ENCODE results near the gene NCKAP5L.

The NCKAP5L gene

GRCh38 chr12:49804821-49805220 lies 23.4 kb downstream of the NCKAP5L start:
- Histone ChIP-seq H3K4me1 (ENCODE audit: insufficient read depth, insufficient read length) (peaks cover 26% of the 10 kb centered on the region), H3K4me3 (ENCODE audit: insufficient read length, low read depth) (no peak overlapping the region), H3K36me3 (ENCODE audit: insufficient read depth, insufficient read length, low read length) (peaks cover 71% of the 10 kb centered on the region), H3K27me3 (ENCODE audit: insufficient read depth, insufficient read length) (no peaks in the 10 kb centered on the region), H3K9me3 (ENCODE audit: insufficient read depth, low read length) (no peaks in the 10 kb centered on the region), H3K9ac (ENCODE audit: insufficient read length, low read depth) (no peak overlapping the region)
- TF ChIP-seq ZNF274 (IDR thresholded peaks at IDR 0.05; ENCODE audit: low read depth, low read length) (no peak), YY1 (IDR thresholded peaks at IDR 0.05; ENCODE audit: insufficient read depth, insufficient read length) (no peak), SUZ12 (IDR thresholded peaks at IDR 0.05; ENCODE audit: extremely low read depth, insufficient read depth, insufficient read length) (no peak)
- DNase-seq (ENCODE audit: low read depth, low spot score), result no peak

- H3K36me3 ChIP-seq (ENCODE audit: insufficient read depth, insufficient read length, low read length), result peaks cover 80% of the 10 kb centered on the region
- no peak for TF ChIP-seq YY1 (IDR thresholded peaks at IDR 0.05; ENCODE audit: insufficient read depth, insufficient read length)
- no peak for TF ChIP-seq ZNF274 (IDR thresholded peaks at IDR 0.05; ENCODE audit: low read depth, low read length)
- no peak for TF ChIP-seq SUZ12 (IDR thresholded peaks at IDR 0.05; ENCODE audit: extremely low read depth, insufficient read depth, insufficient read length)
- H3K4me1 ChIP-seq (ENCODE audit: insufficient read depth, insufficient read length), result peaks cover 20% of the 10 kb centered on the region
- no peak for DNase-seq (ENCODE audit: low read depth, low spot score)
- H3K9ac ChIP-seq (ENCODE audit: insufficient read length, low read depth), result peak overlapping the region; percentile 13
- H3K4me3 ChIP-seq (ENCODE audit: insufficient read length, low read depth), result no peak overlapping the region
- no peaks in the 10 kb centered on the region for H3K9me3 ChIP-seq (ENCODE audit: insufficient read depth, low read length)
- no peaks in the 10 kb centered on the region for H3K27me3 ChIP-seq (ENCODE audit: insufficient read depth, insufficient read length)
Observed at GRCh38 chr12:49803693-49804450, 24.3 kb downstream of the NCKAP5L start.

GRCh38 chr12:49801141-49802063 lies 26.8 kb downstream of the NCKAP5L start:
- Histone ChIP-seq H3K4me3 (ENCODE audit: insufficient read length, low read depth) (no peak overlapping the region), H3K9ac (ENCODE audit: insufficient read length, low read depth) (no peak overlapping the region)

GRCh38 chr12:49800421-49801140 lies 27.6 kb downstream of the NCKAP5L start:
- H3K4me1 ChIP-seq (ENCODE audit: insufficient read depth, insufficient read length), result peaks cover 9% of the 10 kb centered on the region
- peaks cover 95% of the 10 kb centered on the region for H3K36me3 ChIP-seq (ENCODE audit: insufficient read depth, insufficient read length, low read length)
- H3K27me3 ChIP-seq (ENCODE audit: insufficient read depth, insufficient read length), result no peaks in the 10 kb centered on the region
- H3K9ac ChIP-seq (ENCODE audit: insufficient read length, low read depth), result no peak overlapping the region
- TF ChIP-seq SUZ12 (IDR thresholded peaks at IDR 0.05; ENCODE audit: extremely low read depth, insufficient read depth, insufficient read length) (no peak), ZNF274 (IDR thresholded peaks at IDR 0.05; ENCODE audit: low read depth, low read length) (no peak), YY1 (IDR thresholded peaks at IDR 0.05; ENCODE audit: insufficient read depth, insufficient read length) (no peak)
- H3K4me3 ChIP-seq (ENCODE audit: insufficient read length, low read depth), result no peak overlapping the region
- DNase-seq (ENCODE audit: low read depth, low spot score), result no peak
- H3K9me3 ChIP-seq (ENCODE audit: insufficient read depth, low read length), result no peaks in the 10 kb centered on the region

More at GRCh38 chr12:49801141-49802063, 26.8 kb downstream of the NCKAP5L start:
- Histone ChIP-seq H3K4me1 (ENCODE audit: insufficient read depth, insufficient read length) (peaks cover 9% of the 10 kb centered on the region), H3K36me3 (ENCODE audit: insufficient read depth, insufficient read length, low read length) (peaks cover 95% of the 10 kb centered on the region), H3K9me3 (ENCODE audit: insufficient read depth, low read length) (no peaks in the 10 kb centered on the region), H3K27me3 (ENCODE audit: insufficient read depth, insufficient read length) (no peaks in the 10 kb centered on the region)
- TF ChIP-seq SUZ12 (IDR thresholded peaks at IDR 0.05; ENCODE audit: extremely low read depth, insufficient read depth, insufficient read length) (no peak), ZNF274 (IDR thresholded peaks at IDR 0.05; ENCODE audit: low read depth, low read length) (no peak), YY1 (IDR thresholded peaks at IDR 0.05; ENCODE audit: insufficient read depth, insufficient read length) (no peak)
- no peak for DNase-seq (ENCODE audit: low read depth, low spot score)

- H3K27me3 ChIP-seq (ENCODE audit: insufficient read depth, insufficient read length), result no peaks in the 10 kb centered on the region
- no peak for DNase-seq (ENCODE audit: low read depth, low spot score)
- H3K9ac ChIP-seq (ENCODE audit: insufficient read length, low read depth), result no peak overlapping the region
- no peak overlapping the region for H3K4me3 ChIP-seq (ENCODE audit: insufficient read length, low read depth)
- H3K36me3 ChIP-seq (ENCODE audit: insufficient read depth, insufficient read length, low read length), result peaks cover 95% of the 10 kb centered on the region
- no peaks in the 10 kb centered on the region for H3K9me3 ChIP-seq (ENCODE audit: insufficient read depth, low read length)
- H3K4me1 ChIP-seq (ENCODE audit: insufficient read depth, insufficient read length), result peaks cover 7% of the 10 kb centered on the region
- TF ChIP-seq SUZ12 (IDR thresholded peaks at IDR 0.05; ENCODE audit: extremely low read depth, insufficient read depth, insufficient read length) (no peak), ZNF274 (IDR thresholded peaks at IDR 0.05; ENCODE audit: low read depth, low read length) (no peak), YY1 (IDR thresholded peaks at IDR 0.05; ENCODE audit: insufficient read depth, insufficient read length) (no peak)
Observed at GRCh38 chr12:49798934-49799333, 29.3 kb downstream of the NCKAP5L start.

GRCh38 chr12:49798248-49798647 lies 30.0 kb downstream of the NCKAP5L start:
- TF ChIP-seq ZNF274 (IDR thresholded peaks at IDR 0.05; ENCODE audit: low read depth, low read length) (no peak), SUZ12 (IDR thresholded peaks at IDR 0.05; ENCODE audit: extremely low read depth, insufficient read depth, insufficient read length) (no peak), YY1 (IDR thresholded peaks at IDR 0.05; ENCODE audit: insufficient read depth, insufficient read length) (no peak)
- Histone ChIP-seq H3K4me3 (ENCODE audit: insufficient read length, low read depth) (no peak overlapping the region), H3K9me3 (ENCODE audit: insufficient read depth, low read length) (no peaks in the 10 kb centered on the region), H3K36me3 (ENCODE audit: insufficient read depth, insufficient read length, low read length) (peaks cover 95% of the 10 kb centered on the region), H3K9ac (ENCODE audit: insufficient read length, low read depth) (no peak overlapping the region), H3K4me1 (ENCODE audit: insufficient read depth, insufficient read length) (peaks cover 3% of the 10 kb centered on the region), H3K27me3 (ENCODE audit: insufficient read depth, insufficient read length) (no peaks in the 10 kb centered on the region)
- DNase-seq (ENCODE audit: low read depth, low spot score), result no peak
